NCI-H2081 (cell line): Measurements from ENCODE around the gene ADGRL3.

ENCODE experiments used
- DNase-seq, 2 experiments: peaks; one replicate each; lab custom pipeline; 2025; lab: John Stamatoyannopoulos, UW

ADGRL3 gene

GRCh38 chr4:61277785-61278760 is 77.9 kb downstream of the ADGRL3 start:
- peak; percentile 54 to 89 for DNase-seq

- no peak for DNase-seq
Measured at GRCh38 chr4:61292322-61292721, 92.2 kb downstream of the ADGRL3 start.

GRCh38 chr4:61293707-61294400 is 93.7 kb downstream of the ADGRL3 start:
- peak; percentile 24 to 59 for DNase-seq

- DNase-seq = no peak
Measured at GRCh38 chr4:61294936-61295335, 94.8 kb downstream of the ADGRL3 start.

GRCh38 chr4:61296144-61296543 is 96.0 kb downstream of the ADGRL3 start:
- peak in 1 of 2 experiments; percentile 55 for DNase-seq

GRCh38 chr4:61298178-61298740 is 98.1 kb downstream of the ADGRL3 start:
- DNase-seq = peak in 1 of 2 experiments; percentile 21

GRCh38 chr4:61299316-61299715 is 99.2 kb downstream of the ADGRL3 start:
- DNase-seq = peak in 1 of 2 experiments; percentile 8

- DNase-seq = peak in 1 of 2 experiments; percentile 29
Measured at GRCh38 chr4:61300266-61300844, 100.2 kb downstream of the ADGRL3 start.

- DNase-seq = peak in 1 of 2 experiments; percentile 70
Measured at GRCh38 chr4:61301271-61301670, 101.1 kb downstream of the ADGRL3 start.

GRCh38 chr4:61308033-61308432 is 107.9 kb downstream of the ADGRL3 start:
- no peak for DNase-seq

- no peak for DNase-seq
Measured at GRCh38 chr4:61309616-61310015, 109.5 kb downstream of the ADGRL3 start.

GRCh38 chr4:61312526-61312925 is 112.4 kb downstream of the ADGRL3 start:
- no peak for DNase-seq

GRCh38 chr4:61318431-61318830 is 118.3 kb downstream of the ADGRL3 start:
- no peak for DNase-seq

GRCh38 chr4:61319156-61319555 is 119.0 kb downstream of the ADGRL3 start:
- DNase-seq = no peak

GRCh38 chr4:61320154-61320553 is 120.0 kb downstream of the ADGRL3 start:
- no peak for DNase-seq

- DNase-seq = no peak
Measured at GRCh38 chr4:61320631-61321030, 120.5 kb downstream of the ADGRL3 start.

GRCh38 chr4:61332693-61333092 is 132.6 kb downstream of the ADGRL3 start:
- no peak for DNase-seq

- DNase-seq = no peak
Measured at GRCh38 chr4:61333490-61333889, 133.4 kb downstream of the ADGRL3 start.

- DNase-seq = no peak
Measured at GRCh38 chr4:61335241-61335763, 135.2 kb downstream of the ADGRL3 start.

GRCh38 chr4:61336488-61336887 is 136.4 kb downstream of the ADGRL3 start:
- DNase-seq = peak; percentile 79 to 89

- DNase-seq = peak; percentile 24 to 66
Measured at GRCh38 chr4:61336916-61337315, 136.8 kb downstream of the ADGRL3 start.

- DNase-seq = no peak
Measured at GRCh38 chr4:61342061-61342460, 141.9 kb downstream of the ADGRL3 start.
